ENCODE data around the gene SEMA5A. TPM values are rescaled to one million over a fixed set of nuclear protein-coding genes. Genes with fewer than 3 reads are reported as not detected.

The SEMA5A gene
- total RNA-seq, 2 donors from 2014 or later: 13.3 to 17.6 TPM

DNA sequence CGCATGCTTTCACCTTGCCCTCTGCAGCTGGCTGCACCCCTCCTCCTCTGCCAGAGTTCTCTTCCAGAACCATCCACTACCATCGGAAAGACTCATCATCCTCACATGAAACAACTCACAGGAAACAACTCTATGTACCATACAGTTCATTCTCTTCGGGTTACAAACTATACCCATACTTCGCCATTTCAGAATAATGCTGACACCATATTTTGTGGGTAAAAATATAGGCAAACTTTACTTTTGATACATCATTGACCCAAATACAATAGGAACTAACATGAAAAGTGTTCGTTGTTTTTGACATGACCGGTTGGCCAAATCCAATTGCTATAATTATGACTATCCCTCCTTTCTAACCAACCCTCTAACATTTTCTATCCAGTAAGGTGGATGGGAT is 421.0 kb downstream of the SEMA5A start:
- TF ChIP-seq, protein P1, sequence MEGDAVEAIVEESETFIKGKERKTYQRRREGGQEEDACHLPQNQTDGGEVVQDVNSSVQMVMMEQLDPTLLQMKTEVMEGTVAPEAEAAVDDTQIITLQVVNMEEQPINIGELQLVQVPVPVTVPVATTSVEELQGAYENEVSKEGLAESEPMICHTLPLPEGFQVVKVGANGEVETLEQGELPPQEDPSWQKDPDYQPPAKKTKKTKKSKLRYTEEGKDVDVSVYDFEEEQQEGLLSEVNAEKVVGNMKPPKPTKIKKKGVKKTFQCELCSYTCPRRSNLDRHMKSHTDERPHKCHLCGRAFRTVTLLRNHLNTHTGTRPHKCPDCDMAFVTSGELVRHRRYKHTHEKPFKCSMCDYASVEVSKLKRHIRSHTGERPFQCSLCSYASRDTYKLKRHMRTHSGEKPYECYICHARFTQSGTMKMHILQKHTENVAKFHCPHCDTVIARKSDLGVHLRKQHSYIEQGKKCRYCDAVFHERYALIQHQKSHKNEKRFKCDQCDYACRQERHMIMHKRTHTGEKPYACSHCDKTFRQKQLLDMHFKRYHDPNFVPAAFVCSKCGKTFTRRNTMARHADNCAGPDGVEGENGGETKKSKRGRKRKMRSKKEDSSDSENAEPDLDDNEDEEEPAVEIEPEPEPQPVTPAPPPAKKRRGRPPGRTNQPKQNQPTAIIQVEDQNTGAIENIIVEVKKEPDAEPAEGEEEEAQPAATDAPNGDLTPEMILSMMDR (IDR thresholded peaks at IDR 0.05): no peak
- H3K36me3 ChIP-seq: no peaks in the 10 kb centered on the region
- no peak for ATAC-seq (ENCODE audit: insufficient number of reproducible peaks, low FRiP score, low read depth)

DNA sequence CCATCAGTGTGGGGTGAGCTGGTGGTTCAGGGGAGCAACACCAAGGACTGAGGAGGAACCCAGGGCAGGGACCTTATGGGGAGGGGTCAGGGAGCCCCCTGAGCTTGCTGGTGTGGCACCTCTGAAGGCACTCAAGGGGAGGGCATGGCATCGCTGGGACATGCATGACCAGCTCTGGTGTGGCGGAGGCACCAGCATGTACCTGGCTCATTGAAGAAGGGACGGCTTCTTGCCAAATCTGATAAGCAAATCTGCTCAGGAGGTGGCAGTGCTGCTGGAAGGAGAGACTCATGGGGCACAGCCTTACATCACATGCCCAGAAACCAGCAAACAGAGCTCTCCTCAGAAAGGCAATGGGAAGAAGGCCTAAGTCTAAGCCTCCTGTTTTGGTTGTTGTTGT is 421.8 kb downstream of the SEMA5A start:
- DNase-seq (ENCODE audit: low spot score) (no peak), ATAC-seq (ENCODE audit: insufficient number of reproducible peaks, low FRiP score, low read depth) (no peak)
- Histone ChIP-seq H3K27ac (no peak overlapping the region), H3K4me3 (no peak overlapping the region), H3K9me3 (no peaks in the 10 kb centered on the region), H3K4me1 (ENCODE audit: control insufficient read depth in 1 of 2, low read depth in 2 of 2) (no peaks in the 10 kb centered on the region), H3K27me3 (replicated peaks; ENCODE audit: insufficient read depth) (no peaks in the 10 kb centered on the region), H3K36me3 (no peaks in the 10 kb centered on the region)
- TF ChIP-seq, protein P1 (IDR thresholded peaks at IDR 0.05): no peak

More for the DNA sequence above, 421.0 kb downstream of the SEMA5A start:
- H3K9me3 ChIP-seq: no peaks in the 10 kb centered on the region
- no peaks in the 10 kb centered on the region for H3K4me1 ChIP-seq (ENCODE audit: control insufficient read depth in 1 of 2, low read depth in 2 of 2)
- no peak overlapping the region for H3K27ac ChIP-seq
- no peak overlapping the region for H3K4me3 ChIP-seq
- no peak for DNase-seq (ENCODE audit: low spot score)
- H3K27me3 ChIP-seq (replicated peaks; ENCODE audit: insufficient read depth): no peaks in the 10 kb centered on the region

DNA sequence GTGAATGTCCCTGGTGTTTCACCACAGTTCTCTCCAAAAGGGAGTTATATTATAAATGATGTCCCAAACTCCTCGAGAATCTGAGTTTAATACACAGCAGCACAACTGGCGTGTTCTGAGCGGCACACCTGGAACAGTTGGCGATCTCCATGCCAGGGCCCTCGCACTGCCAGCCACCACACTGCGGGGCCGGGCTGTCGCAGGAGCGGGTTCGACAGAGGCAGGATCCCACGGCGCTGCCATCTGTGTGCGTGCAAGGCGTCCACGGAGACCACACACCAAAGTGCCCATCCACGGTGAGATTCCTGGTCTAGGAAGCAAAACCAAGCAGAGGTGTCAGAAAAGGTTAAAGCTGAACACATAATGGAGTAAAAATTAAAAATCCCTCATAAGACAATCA is 423.3 kb downstream of the SEMA5A start:
- Histone ChIP-seq H3K27me3 (replicated peaks; ENCODE audit: insufficient read depth) (no peaks in the 10 kb centered on the region), H3K4me1 (ENCODE audit: control insufficient read depth in 1 of 2, low read depth in 2 of 2) (no peaks in the 10 kb centered on the region), H3K4me3 (no peak overlapping the region), H3K9me3 (no peaks in the 10 kb centered on the region), H3K27ac (no peak overlapping the region), H3K36me3 (no peaks in the 10 kb centered on the region)
- DNase-seq (ENCODE audit: low spot score) (no peak), ATAC-seq (ENCODE audit: insufficient number of reproducible peaks, low FRiP score, low read depth) (no peak)
- TF ChIP-seq, protein P1 (IDR thresholded peaks at IDR 0.05): no peak

DNA sequence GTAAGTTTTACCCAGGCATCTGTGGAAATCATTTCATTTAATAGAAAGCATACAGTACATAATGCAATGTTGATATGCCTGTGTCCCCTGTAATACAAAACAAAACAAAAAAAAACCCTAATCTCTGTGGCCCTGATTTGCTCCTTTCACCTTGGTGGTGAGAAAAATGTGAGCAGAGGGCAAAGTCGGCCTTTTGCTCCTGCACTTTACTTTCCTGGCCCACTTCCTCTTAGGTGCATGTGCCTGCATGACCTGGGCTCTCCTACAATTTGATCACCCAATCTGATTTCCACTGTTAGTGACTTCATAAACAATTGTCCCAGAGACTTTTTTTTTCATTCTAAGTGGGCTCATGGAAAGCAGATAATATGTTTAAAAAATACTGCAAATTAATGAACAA is 424.3 kb downstream of the SEMA5A start:
- no peak overlapping the region for H3K27ac ChIP-seq
- H3K9me3 ChIP-seq: no peaks in the 10 kb centered on the region
- no peaks in the 10 kb centered on the region for H3K4me1 ChIP-seq (ENCODE audit: control insufficient read depth in 1 of 2, low read depth in 2 of 2)
- TF ChIP-seq, protein P1 (IDR thresholded peaks at IDR 0.05): no peak
- no peaks in the 10 kb centered on the region for H3K36me3 ChIP-seq
- no peak for DNase-seq (ENCODE audit: low spot score)
- no peak for ATAC-seq (ENCODE audit: insufficient number of reproducible peaks, low FRiP score, low read depth)
- no peak overlapping the region for H3K4me3 ChIP-seq
- H3K27me3 ChIP-seq (replicated peaks; ENCODE audit: insufficient read depth): no peaks in the 10 kb centered on the region

DNA sequence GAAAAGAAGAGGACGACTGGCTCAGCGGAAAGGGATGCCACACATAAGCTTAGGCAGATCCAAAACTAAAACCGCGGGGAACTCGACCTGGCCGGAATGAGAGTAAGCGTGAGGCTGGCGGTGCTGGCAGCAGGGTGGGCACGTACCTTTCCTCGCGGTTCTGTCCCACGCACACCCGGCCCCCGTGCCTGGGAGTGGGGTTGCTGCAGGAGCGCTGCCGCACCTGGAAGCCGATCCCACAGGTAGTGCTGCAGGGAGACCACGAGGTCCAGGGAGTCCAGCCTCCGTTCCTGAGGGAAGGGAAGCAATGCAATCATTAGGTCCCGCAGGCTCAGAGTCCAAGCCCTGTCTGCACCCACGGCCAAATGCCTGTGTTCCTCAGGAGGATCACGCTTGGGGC is 427.0 kb downstream of the SEMA5A start:
- no peak for ATAC-seq (ENCODE audit: insufficient number of reproducible peaks, low FRiP score, low read depth)
- H3K36me3 ChIP-seq: no peaks in the 10 kb centered on the region
- no peaks in the 10 kb centered on the region for H3K27me3 ChIP-seq (replicated peaks; ENCODE audit: insufficient read depth)
- TF ChIP-seq, protein P1 (IDR thresholded peaks at IDR 0.05): no peak
- DNase-seq (ENCODE audit: low spot score): no peak
- H3K4me3 ChIP-seq: no peak overlapping the region
- no peaks in the 10 kb centered on the region for H3K4me1 ChIP-seq (ENCODE audit: control insufficient read depth in 1 of 2, low read depth in 2 of 2)
- no peak overlapping the region for H3K27ac ChIP-seq
- no peaks in the 10 kb centered on the region for H3K9me3 ChIP-seq
